ENCODE measurements around the gene ABHD1.

ABHD1 gene

DNA sequence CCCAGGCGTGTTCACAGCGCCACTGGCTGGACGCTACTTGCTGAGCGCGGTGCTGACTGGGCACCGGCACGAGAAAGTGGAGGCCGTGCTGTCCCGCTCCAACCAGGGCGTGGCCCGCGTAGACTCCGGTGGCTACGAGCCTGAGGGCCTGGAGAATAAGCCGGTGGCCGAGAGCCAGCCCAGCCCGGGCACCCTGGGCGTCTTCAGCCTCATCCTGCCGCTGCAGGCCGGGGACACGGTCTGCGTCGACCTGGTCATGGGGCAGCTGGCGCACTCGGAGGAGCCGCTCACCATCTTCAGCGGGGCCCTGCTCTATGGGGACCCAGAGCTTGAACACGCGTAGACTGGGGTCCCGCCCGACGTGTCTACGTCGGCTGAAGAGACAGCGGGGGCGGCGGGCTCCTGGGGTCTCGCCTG, 37.9 kb upstream of the ABHD1 start (continued):
- TF ChIP-seq ZNF585B (tag by site-specific recombination; IDR thresholded peaks at IDR 0.05) (no peak), TRIM28 (IDR thresholded peaks at IDR 0.05; ENCODE audit: borderline replicate concordance, low read length) (no peak), HOXC10 (CRISPR knock-in tag; IDR thresholded peaks at IDR 0.05) (no peak), ZSCAN23 (tag by site-specific recombination; IDR thresholded peaks at IDR 0.05) (no peak), ZNF157 (tag by site-specific recombination; IDR thresholded peaks at IDR 0.05) (no peak), ZNF302 (tag by site-specific recombination; IDR thresholded peaks at IDR 0.05; ENCODE audit: low read depth) (no peak), ZNF184 (tag by site-specific recombination; IDR thresholded peaks at IDR 0.05) (no peak), ZNF768 (tag by site-specific recombination; IDR thresholded peaks at IDR 0.05) (no peak)
- TF ChIP-seq, protein P1, sequence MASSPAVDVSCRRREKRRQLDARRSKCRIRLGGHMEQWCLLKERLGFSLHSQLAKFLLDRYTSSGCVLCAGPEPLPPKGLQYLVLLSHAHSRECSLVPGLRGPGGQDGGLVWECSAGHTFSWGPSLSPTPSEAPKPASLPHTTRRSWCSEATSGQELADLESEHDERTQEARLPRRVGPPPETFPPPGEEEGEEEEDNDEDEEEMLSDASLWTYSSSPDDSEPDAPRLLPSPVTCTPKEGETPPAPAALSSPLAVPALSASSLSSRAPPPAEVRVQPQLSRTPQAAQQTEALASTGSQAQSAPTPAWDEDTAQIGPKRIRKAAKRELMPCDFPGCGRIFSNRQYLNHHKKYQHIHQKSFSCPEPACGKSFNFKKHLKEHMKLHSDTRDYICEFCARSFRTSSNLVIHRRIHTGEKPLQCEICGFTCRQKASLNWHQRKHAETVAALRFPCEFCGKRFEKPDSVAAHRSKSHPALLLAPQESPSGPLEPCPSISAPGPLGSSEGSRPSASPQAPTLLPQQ (tag by site-specific recombination; IDR thresholded peaks at IDR 0.05) = peak; percentile 30; the same call in 1 of the 2 replicates
- TF ChIP-seq, protein P2, sequence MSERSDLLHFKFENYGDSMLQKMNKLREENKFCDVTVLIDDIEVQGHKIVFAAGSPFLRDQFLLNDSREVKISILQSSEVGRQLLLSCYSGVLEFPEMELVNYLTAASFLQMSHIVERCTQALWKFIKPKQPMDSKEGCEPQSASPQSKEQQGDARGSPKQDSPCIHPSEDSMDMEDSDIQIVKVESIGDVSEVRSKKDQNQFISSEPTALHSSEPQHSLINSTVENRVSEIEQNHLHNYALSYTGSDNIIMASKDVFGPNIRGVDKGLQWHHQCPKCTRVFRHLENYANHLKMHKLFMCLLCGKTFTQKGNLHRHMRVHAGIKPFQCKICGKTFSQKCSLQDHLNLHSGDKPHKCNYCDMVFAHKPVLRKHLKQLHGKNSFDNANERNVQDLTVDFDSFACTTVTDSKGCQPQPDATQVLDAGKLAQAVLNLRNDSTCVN (tag by site-specific recombination; optimal IDR thresholded peaks at IDR 0.05) = peak; percentile 62
- TF ChIP-seq, protein P3, sequence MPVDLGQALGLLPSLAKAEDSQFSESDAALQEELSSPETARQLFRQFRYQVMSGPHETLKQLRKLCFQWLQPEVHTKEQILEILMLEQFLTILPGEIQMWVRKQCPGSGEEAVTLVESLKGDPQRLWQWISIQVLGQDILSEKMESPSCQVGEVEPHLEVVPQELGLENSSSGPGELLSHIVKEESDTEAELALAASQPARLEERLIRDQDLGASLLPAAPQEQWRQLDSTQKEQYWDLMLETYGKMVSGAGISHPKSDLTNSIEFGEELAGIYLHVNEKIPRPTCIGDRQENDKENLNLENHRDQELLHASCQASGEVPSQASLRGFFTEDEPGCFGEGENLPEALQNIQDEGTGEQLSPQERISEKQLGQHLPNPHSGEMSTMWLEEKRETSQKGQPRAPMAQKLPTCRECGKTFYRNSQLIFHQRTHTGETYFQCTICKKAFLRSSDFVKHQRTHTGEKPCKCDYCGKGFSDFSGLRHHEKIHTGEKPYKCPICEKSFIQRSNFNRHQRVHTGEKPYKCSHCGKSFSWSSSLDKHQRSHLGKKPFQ (tag by site-specific recombination; IDR thresholded peaks at IDR 0.05) = no peak
- TF ChIP-seq, protein P4, sequence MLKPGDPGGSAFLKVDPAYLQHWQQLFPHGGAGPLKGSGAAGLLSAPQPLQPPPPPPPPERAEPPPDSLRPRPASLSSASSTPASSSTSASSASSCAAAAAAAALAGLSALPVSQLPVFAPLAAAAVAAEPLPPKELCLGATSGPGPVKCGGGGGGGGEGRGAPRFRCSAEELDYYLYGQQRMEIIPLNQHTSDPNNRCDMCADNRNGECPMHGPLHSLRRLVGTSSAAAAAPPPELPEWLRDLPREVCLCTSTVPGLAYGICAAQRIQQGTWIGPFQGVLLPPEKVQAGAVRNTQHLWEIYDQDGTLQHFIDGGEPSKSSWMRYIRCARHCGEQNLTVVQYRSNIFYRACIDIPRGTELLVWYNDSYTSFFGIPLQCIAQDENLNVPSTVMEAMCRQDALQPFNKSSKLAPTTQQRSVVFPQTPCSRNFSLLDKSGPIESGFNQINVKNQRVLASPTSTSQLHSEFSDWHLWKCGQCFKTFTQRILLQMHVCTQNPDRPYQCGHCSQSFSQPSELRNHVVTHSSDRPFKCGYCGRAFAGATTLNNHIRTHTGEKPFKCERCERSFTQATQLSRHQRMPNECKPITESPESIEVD (tag by site-specific recombination; IDR thresholded peaks at IDR 0.05) = no peak
- TF ChIP-seq, protein P5, sequence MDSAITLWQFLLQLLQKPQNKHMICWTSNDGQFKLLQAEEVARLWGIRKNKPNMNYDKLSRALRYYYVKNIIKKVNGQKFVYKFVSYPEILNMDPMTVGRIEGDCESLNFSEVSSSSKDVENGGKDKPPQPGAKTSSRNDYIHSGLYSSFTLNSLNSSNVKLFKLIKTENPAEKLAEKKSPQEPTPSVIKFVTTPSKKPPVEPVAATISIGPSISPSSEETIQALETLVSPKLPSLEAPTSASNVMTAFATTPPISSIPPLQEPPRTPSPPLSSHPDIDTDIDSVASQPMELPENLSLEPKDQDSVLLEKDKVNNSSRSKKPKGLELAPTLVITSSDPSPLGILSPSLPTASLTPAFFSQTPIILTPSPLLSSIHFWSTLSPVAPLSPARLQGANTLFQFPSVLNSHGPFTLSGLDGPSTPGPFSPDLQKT (IDR thresholded peaks at IDR 0.05; ENCODE audit: borderline replicate concordance, low read depth, low read length) = no peak
- TF ChIP-seq, protein P6, sequence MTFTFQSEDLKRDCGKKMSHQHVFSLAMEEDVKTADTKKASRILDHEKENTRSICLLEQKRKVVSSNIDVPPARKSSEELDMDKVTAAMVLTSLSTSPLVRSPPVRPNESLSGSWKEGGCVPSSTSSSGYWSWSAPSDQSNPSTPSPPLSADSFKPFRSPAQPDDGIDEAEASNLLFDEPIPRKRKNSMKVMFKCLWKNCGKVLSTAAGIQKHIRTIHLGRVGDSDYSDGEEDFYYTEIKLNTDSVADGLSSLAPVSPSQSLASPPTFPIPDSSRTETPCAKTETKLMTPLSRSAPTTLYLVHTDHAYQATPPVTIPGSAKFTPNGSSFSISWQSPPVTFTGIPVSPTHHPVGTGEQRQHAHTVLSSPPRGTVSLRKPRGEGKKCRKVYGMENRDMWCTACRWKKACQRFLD (tag by site-specific recombination; IDR thresholded peaks at IDR 0.05) = no peak
- TF ChIP-seq, protein P7, sequence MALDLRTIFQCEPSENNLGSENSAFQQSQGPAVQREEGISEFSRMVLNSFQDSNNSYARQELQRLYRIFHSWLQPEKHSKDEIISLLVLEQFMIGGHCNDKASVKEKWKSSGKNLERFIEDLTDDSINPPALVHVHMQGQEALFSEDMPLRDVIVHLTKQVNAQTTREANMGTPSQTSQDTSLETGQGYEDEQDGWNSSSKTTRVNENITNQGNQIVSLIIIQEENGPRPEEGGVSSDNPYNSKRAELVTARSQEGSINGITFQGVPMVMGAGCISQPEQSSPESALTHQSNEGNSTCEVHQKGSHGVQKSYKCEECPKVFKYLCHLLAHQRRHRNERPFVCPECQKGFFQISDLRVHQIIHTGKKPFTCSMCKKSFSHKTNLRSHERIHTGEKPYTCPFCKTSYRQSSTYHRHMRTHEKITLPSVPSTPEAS (tag by site-specific recombination; IDR thresholded peaks at IDR 0.05) = no peak
- TF ChIP-seq, protein P8, sequence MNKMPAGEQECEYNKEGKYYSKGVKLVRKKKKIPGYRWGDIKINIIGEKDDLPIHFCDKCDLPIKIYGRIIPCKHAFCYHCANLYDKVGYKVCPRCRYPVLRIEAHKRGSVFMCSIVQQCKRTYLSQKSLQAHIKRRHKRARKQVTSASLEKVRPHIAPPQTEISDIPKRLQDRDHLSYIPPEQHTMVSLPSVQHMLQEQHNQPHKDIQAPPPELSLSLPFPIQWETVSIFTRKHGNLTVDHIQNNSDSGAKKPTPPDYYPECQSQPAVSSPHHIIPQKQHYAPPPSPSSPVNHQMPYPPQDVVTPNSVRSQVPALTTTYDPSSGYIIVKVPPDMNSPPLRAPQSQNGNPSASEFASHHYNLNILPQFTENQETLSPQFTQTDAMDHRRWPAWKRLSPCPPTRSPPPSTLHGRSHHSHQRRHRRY (tag by site-specific recombination; IDR thresholded peaks at IDR 0.05) = no peak

Data from HEK293 (cell line).